M059J (cell line): Measurements from ENCODE around the gene HERC2. TPM values are rescaled to one million over a fixed set of nuclear protein-coding genes. Genes with fewer than 3 reads are reported as not detected.
"Not testable (repeated sequence)": the region's sequence is repeated elsewhere in the genome, so short reads cannot be mapped to it uniquely, and the experiment has no call there.

Experiments used
- DNase-seq: peaks from one replicate; pipeline ENCODE4 v3.0.0-alpha.2; 2012; ENCODE audit warnings: low read depth
- total RNA-seq: library from RNA; depleted of rRNA; stranded (reverse); fragments of >200 nt; shearing (Covaris generic); gene quantifications from 2 replicates; pipeline ENCODE4 v1.2.3, GENCODE V29; 2014

The HERC2 gene
- total RNA-seq, 1 experiment from 2014 or later = 21.0 TPM

DNA sequence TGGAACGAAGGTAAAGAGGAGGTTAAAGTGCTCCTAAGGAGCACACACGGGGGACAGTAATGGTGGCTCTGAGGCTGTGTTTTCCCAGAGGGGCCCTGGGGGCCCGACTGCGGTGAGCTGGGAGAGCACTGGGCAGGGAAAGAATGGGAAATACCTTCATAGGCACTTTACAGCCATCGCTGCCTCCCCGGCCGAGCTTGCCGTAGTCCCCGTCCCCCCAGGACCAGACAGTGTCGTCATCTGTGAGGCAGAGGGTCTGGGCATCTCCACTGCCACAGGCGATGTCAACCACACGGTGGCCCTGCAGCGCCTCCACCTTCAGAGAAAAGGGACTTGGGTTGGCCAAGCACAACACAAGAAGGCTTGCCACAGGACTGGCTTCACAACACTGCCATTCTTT is 190.0 kb downstream of the HERC2 start:
- DNase-seq = no peak

DNA sequence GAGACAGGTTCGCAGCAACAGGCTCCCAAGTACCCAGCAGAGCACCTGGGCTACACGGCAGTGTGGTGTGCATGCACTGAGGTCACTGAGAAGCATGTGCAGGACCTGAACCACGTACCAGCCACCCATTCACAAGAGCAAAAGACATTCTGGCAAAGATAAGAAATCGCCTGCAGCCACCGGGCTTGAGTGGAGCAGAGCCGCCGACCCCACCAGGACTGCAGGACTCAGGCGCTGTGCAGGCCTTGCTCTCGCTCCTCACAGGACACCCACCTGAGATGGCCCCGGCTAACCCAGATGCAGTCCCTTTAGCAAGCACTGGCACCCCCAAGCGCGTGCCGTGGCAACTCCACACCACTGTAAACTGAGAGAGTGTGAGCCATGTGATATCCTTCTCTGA is 190.6 kb downstream of the HERC2 start:
- no peak for DNase-seq

DNA sequence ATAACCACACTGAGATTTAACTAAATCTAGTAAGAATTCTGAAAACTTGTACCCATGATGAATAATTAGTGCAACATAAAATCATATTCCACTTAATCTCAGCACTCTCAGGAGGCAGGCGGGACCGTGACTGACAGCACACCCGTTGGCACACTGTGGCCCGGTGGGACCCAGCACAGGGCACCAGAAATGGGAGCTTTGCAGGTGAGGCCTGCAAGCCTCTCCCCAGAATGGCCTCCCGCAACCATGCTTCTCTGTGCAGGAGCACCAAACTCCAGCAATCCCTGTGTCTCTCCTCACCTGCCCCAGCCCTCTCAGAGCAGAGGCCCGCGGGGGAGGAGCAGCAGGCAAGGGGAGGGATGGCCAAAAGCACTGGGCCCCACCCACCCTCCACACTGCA is 191.3 kb downstream of the HERC2 start:
- DNase-seq = no peak

DNA sequence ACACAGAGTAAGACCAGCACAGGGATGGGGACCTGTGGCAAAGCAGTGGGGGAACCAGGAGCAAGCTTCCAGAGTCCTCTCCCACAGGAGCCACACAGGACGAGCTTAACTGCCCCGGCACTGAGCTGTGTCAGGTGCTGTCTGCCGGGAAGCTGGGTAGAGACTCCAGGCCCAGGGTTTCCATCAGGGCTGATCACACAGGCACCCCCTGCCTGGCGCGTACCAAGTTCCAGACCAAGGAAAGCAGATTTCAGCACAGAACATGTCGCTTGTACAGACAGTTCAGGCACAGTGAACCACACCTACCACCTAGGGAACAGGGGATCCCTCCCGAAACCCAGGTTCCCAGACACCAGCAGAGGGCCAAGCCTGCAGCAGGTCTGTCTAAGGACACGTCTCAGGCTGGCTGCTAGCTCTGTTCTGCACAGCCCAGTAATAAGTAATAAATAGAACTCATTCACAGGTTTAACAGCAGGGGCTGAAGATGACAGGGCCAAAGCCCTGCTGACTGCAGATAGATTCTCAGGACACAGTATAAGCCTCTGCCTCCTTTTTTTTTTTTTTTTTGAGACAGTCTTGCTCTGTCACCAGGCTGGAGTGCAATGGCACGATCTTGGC is 192.6 kb downstream of the HERC2 start:
- DNase-seq = no peak

DNA sequence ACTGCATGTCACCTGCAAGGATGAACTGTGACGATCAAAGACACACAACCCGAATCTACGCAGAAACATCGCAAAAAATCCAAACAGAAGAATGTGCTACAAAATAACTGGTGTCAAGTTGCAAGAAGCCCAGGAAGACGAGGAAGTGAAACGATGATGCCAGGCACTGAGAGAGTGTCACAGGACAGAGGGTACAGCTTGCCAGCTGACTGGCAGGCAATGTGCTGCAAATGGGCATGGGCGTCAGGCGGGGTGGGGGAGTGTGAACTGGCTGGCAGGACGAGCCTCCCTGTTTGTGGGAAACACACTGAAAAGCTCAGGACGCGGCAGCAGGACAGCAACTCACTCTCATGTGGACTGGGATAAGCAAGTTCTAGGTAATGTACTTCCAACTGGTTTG is 193.9 kb downstream of the HERC2 start:
- no peak for DNase-seq

DNA sequence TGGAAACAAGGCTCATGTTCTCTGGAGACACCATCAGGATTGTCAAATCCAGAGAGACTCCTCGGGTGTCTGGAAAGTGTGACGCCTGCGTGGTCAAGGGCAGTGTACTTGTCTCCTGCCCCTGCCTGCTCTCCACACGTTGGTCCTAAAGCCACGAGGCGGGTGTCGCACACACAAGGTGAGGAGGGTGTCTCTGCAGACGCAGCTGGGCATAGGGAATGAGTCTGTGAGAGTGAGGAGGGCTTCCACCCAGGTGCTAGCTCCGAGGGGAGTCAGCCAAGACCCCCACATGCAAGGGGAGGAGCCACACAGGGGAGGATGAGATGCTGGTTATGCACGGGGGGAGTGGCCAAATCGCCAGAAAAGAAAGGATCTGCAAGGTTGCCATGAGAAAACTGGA is 194.9 kb downstream of the HERC2 start:
- no peak for DNase-seq

DNA sequence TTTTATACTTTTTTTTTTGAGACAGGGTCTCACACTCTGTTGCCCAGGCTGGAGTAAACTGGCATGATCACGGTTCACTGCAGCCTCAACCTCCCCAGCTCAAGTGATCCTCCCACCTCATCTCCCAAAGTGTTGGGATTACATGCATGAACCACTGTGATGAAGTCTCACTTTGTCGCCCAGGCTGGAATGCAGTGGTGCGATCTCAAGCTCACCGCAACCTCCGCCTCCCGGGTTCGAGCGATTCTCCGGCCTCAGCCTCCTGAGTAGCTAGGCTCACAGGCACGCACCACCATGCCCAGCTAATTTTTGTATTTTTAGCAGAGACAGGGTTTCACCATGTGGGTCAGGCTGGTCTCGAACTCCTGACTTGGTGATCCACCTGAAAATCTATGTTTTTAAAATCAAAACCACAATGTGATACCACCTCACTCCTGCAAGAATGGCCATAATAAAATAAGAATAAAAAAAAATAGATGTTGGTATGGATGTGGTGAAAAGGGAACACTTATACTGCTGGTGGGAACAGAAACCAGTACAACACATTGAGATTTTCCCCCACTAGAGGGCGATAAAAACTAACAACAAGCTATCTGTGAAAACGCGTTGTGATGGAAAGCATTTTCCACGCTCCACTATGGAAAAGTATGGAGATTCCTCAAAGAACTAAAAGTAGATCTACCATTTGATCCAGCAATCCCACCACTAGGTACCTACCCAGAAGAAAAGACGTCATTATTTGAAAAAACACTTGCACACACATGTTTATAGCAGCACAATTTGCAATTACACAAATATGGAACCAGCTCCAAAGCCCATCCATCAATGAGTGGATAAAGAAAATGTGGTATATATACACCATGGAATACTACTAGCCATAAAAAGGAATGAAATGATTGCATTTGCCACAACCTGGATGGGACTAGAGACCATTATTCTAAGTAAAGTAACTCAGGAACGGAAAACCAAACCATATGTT is 196.0 kb downstream of the HERC2 start:
- peak; percentile 51 for DNase-seq

DNA sequence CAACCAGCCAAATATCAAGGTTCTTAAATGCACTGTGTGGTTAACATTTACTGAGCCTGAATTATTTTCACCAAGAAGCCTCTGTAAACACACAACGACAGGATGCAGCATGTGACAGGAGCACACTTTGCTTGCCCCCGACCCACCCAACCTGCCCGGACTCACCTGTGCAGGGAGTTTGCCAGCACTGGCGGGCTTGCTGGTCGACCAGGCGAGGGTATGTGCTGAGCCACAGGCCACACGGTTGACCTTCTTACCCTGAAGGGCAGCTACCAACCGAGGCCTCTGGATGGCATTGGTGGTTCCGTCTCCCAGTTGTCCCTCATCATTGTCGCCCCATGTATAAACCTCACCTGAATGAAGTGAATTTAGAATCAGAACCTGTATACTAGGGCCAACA is 197.1 kb downstream of the HERC2 start:
- DNase-seq = no peak

DNA sequence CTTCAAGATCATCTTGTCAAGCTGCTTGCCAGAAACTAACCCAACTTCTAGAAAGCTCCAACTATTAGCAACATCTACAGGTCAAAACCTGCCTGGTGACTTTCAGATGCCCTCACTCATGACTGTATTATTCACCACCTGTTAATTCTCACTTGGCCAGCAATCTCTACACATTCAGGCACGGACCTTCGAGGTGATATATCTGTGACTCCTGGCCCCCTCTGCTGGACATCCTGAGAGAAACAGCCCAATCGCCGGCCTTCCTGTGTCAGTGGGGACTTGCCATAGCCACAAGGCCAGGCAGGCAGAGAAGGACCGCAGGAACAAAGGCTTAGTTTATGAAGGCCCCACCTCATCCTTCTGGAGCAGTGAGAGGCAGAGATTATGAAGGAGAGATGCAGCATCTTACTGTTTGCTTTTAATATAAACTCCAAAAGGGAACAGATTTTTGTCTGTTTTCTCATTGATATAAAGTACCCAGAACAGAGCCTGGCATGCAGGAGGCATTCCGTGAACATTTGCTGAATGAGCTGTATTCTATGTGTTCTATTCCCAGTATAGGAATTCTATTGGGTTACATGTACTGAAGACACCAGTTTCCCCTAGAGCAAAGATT is 198.5 kb downstream of the HERC2 start:
- peak; percentile 61 for DNase-seq

DNA sequence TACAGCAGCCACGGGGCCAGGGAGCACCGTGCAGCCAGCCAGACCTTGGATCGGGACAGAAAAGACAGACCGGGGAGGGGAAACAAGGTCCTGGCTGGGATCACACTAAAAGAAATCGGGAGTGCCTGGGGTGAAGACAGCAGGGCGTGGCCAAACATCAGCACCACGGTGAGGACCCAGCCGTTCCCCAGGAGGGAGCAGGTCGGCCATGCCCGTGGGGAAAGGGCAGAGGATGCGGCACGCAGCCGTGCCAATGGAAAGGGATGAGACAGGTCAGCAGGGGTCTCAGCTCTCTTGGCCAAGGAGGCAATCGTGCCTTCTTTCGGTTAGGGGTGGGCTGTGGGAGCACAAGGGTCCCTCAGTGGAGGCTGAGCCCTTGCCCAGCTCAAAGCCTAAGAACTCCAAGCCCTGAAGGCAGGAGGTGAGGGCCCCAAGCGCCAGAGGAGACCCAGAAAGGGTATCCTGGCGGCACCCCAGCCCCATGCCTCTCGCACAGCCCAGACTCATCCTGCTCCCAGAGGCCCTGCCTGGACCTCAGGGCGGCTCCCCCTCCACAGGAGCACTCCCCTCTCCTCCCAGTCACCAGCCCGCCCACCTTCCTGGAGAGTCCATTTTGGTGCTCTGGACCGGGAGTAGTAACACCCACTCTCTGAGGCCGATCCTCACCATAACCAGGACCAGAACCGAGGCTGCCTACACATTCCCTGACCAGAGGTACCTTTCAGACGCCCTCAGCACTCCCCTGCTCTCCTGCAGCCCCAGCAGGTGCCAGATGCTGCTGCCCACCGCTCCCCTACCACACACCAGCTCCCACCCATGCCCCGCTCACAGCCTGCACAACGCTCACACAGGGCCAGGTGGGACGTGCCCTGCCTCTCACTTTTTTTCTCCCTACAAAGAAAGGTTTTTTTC is 199.7 kb downstream of the HERC2 start:
- no peak for DNase-seq

DNA sequence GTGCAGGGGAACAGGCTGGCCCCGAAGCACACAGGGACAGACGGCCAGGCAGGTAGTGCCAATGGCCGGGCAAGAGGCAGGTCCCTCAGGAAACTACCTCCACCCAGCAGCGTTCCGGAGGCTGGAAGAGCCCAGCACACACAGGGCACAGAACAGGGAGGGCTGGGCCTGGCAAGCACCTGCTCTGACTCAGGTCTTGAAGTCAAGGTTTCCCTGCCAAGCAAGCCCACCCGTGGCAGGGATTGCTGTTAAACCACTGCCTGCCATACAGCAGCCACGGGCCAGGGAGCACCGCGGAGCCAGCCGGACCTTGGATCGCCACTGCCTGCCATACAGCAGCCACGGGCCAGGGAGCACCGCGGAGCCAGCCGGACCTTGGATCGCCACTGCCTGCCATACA is 200.4 kb downstream of the HERC2 start:
- not testable (repeated sequence) for DNase-seq

DNA sequence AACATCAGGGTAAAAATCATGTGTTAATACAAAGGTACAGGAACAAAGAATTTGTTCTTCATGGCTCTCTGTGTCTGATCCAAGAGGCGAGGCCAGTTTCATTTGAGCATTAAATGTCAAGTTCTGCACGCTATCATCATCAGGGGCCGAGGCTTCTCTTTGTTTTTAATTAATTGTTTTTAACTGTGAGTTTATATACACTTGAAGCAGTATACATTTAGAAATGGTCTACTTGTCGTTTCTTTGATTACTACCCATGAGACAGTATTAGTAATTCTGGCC is 201.7 kb downstream of the HERC2 start:
- DNase-seq = no peak

DNA sequence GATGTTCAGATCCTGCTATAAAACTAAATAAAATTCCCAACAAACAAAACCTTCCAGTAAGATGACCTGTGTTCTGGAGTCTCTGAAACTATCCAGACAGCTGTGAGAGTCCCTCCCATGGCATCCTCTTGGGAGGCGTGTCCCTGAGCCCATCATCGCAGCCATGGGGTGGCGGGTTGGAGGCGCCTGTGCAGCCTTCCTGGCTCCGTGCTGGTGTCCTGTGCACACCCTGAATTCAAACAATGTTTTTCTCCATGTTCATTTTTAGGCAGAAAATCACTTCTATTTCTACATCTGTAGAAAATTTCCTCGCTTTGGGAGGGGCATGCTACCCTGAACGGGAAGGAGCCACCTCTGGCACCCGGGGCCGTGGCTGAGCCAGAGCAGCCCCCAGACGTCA is 203.4 kb downstream of the HERC2 start:
- DNase-seq = no peak

DNA sequence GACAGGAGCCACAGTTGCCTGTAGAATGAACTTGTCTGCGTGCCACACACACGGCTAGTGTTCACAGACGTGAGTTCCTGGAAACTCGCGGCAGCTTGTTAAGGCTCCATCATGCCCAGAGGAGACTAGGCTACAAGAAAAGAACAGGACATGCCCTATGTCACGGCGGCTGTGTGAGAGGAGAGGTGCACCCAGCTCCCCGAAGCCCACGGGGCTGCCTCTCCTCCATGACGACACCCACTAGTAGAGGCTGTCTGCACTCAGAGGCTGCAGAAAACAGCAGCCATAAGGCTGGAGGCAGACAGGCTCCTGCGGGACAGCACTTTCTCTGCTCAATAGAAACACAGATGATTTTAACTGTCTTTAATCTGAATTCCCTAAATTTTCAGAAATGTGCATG is 203.9 kb downstream of the HERC2 start:
- no peak for DNase-seq

DNA sequence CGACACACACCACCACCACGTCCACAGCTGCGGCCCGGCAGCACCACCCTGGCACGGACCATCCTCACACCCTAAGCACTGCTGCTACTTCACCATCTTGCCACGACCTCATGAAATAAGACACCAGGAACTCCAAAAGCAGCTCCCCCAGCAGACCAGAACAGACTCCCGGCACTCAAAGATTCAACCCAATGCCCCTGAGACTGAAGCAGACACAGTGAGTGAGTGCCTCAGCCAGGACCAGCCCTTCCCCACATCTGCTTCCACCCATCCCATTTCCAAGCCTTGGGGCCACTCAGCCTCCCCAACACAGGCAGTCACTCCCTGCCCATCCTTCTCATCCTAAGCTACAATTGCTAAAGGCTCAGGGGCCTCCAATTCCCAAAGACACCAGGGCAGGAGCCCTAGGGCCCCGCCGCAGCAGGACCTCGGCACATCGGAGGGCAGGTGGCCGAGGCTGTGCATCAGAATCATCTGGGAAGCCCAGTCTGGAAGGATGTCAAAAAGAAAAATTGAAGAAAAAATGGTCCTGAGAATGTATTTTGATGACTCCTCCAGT is 204.5 kb downstream of the HERC2 start:
- DNase-seq = no peak

DNA sequence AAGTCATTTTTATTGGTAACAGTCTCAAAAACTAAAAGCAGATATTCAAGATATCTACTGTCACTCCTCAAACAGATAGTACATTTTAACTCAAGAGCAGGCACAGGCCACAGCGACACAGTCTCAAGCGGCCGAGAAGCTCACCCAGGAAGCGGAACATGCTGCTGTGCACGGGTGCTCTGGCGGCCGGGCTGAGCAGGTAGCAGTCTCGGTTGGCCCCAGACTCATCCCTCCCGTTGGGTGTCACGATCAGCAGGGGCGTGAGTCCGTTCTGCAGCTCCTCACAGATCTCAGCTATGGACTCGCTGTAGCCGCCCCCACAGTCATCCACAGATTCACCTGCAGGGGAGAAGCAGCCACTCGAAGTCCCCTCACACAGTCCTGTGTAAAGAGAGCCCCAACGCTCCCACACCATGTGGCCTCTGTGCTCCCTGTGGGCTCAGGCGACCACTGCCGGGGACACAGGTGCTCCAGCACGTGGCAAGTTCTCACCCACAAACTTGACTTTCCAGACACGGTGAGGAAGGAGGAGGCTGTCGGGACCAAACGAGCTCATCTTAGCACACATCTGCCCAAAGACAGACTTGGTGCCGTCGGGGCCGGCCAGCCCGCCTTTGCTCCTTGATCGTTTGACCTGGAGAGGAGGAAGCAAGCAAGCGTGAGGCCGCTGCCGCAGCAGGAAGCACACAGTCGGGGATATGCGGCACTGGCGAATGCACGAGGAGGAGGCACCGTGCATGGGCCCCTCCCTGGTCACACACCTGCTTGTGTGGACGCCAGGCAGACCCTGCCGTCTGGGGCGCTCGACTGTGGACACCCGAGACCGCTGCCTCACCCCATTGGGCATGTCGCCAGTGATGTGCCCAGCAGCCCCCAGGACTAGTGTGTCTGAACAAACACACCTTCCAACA is 205.2 kb downstream of the HERC2 start:
- DNase-seq = no peak

DNA sequence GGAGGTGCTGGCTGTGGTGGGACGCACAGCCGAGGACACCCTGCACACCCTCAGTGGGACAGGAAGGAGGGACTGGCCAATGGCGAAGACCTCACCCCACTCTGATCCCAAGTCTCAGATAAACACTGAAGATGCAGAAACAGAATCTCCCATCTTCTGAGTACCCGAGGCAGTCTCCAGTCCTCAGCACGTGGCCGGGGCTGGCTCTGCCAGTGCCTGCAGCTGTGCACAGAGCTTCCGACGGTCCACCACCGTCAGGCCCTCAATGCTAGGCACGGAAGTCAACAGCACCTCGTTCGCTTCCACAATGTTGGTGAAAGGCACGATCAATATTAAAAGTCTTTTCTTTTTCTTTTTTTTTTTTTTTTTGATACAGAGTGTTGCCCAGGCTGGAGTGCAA is 206.1 kb downstream of the HERC2 start:
- DNase-seq = no peak

DNA sequence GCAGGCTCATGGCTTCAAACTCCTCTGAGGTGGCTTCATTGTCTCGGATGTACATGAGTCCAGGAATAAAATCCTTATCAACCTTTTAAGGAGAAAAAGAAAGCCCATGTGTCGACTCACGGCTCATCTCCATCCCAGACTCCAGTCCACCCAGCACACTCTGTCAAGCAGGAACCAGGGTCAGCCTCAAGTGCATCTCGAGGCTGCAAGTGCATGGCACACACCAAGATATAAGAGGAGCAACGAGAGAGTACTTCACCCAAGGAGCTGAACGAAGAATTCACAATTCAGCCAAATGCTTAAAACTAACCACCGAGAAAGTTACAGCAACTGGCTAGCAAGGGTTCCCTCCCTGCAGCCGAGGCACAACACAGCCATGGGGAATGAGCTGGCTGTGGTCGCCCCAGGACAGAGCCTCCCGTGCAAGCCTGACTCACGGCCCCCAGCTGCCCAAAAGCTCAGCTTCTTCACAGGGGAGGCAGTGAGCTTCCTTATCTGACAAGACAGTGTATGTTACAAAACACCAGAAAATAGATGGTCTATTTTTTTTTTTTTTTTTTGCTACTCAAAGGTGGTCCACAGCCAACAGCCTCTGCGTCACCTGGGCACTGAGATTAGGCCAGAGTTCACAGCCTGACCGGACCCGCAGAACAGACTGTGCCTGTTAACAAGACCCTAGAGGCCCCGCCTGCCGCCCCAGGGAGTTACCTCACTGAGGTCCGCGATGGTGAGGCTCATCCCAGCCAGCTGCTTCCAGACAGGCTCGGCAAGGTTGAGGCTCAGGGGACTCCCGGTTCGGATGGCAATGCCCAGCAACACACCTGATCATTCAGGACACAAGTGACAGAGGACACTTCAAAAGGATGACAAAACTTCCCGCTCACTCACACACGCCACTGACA is 207.0 kb downstream of the HERC2 start:
- DNase-seq = no peak

DNA sequence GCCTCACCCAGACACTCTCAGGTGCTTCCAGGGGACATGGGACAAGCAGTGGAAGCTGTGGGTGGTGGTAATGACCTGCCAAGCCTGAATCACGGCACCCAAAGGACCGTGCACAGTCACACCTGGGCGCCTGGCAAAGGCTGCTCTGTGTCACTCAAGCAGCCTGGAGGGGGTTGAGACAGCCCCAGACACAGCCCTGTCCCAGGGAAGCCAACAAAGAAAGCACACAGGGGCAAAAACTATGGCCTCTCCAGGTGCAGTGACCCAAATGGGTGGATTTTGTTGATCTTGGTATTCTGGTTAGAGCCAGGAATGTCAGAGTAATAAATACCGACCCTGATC is 207.9 kb downstream of the HERC2 start:
- DNase-seq = no peak
